NCI-H2227 (cell line): ENCODE measurements around the gene EIF4A3.
A peak's percentile ranks its signal among the peaks of the same experiment; 100 is the strongest.

ENCODE experiments used
- DNase-seq: peaks from one replicate; lab custom pipeline; 2025; ENCODE audit not compliant: unreplicated experiment; lab: John Stamatoyannopoulos, UW

EIF4A3 gene

GRCh38 chr17:80147035-80147822 lies at the start of gene EIF4A3:
TSS of gene EIF4A3 (minus strand) at chr17:80147128. CDS start at chr17:80146961, 167 bp downstream.
- DNase-seq, result peak; percentile 99

DNA sequence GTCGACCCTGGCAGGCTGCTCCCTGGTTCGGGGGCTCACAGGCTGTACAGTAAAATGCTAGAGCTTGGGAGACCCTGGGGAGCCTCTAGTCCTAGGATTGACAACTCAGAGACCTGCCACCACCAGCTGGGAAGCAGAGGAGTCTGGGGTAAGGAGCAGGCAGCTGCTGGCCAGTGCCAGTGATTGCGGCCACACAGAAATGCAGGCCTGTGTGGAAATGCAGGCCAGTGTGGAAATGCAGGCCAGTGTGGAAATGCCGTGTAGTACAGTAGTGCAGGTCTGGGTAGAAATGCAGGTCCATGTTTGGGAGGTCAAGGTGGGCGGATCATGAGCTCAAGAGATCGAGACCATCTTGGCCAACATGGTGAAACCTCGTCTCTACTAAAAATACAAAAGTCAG lies 49.7 kb upstream of the EIF4A3 start:
- DNase-seq, result no peak

- no peak for DNase-seq
These were observed 49.0 kb upstream of the EIF4A3 start for GRCh38 chr17:80195671-80196529.

DNA sequence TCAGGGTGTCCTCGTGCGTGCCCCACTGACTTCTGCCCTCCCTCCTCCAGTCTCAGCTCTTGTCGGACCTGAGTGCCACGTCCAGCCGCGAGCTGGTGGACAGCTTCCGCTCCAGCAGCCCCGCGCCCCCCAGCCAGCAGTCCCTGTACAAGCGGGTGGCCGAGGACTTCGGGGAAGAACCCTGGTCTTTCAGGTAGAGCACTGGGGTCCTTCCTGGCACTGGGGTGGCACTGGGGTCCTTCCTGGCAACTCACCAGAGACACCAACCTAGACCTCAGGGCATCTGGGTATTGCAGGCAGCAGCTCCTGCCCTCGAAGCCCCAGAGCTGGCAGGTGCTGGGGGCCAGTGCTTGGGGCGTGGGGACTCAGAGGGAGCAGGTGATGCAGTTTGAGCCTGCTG lies 48.2 kb upstream of the EIF4A3 start:
- DNase-seq, result no peak

- DNase-seq, result no peak
These were observed 45.1 kb upstream of the EIF4A3 start for GRCh38 chr17:80191865-80192661.

GRCh38 chr17:80191192-80191591 lies 44.3 kb upstream of the EIF4A3 start:
- no peak for DNase-seq

DNA sequence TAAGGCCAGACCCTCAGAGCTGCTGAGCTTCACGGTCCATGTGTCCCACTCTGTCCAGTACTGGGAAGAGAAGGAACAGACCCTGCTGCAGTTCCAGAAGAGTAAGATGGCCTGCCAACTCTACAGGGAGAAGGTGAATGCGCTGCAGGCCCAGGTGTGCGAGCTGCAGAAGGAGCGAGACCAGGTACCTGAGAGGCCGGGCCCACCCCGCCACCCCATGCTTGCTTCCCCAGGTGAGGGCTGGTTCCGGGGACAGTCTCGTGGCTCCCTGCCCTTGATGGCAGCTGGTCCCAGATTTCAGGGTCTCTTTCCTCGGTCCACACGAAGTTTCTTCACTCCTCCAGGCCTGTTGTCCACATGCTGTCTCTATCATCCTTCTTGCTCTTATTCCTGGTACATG lies 43.8 kb upstream of the EIF4A3 start:
- no peak for DNase-seq

GRCh38 chr17:80189611-80190010 lies 42.7 kb upstream of the EIF4A3 start:
- no peak for DNase-seq

- DNase-seq, result no peak
These were observed 40.6 kb upstream of the EIF4A3 start for GRCh38 chr17:80187515-80187941.

GRCh38 chr17:80187090-80187489 lies 40.2 kb upstream of the EIF4A3 start:
- no peak for DNase-seq

GRCh38 chr17:80185968-80186367 lies 39.0 kb upstream of the EIF4A3 start:
- DNase-seq, result no peak

- DNase-seq, result no peak
These were observed 37.4 kb upstream of the EIF4A3 start for GRCh38 chr17:80184423-80184714.

DNA sequence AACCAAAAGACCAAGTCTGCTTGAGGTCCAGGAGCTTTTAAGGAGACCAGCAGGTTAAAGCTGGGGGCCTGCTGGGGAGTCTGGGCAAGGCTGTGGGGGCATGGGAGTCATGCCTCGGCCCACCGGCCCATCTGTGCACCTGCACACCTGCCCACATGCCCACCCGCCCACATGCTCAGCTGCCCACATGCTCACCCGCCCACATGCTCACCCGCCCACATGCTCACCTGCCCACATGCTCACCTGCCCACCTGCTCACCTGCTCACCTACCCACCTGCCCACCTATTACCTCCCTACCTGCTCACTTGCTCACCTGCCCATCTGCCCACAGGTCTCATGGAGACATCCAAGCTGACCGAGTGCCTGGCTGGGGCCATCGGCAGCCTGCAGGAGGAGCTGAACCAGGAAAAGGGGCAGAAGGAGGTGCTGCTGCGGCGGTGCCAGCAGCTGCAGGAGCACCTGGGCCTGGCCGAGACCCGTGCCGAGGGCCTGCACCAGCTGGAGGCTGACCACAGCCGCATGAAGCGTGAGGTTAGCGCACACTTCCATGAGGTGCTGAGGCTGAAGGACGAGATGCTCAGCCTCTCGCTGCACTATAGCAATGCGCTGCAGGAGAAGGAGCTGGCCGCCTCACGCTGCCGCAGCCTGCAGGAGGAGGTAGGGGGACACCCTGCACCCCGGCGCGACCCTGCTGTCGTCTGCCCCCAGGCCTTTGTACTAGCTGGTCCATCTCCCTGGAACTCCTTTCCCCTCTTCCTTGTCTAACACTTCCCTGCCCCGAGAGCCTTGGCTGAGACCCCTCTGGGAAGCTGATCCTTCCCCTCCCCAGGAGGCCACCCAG lies 36.9 kb upstream of the EIF4A3 start:
- no peak for DNase-seq

GRCh38 chr17:80182845-80183223 lies 35.9 kb upstream of the EIF4A3 start:
- no peak for DNase-seq

GRCh38 chr17:80182118-80182844 lies 35.4 kb upstream of the EIF4A3 start:
- DNase-seq, result no peak

DNA sequence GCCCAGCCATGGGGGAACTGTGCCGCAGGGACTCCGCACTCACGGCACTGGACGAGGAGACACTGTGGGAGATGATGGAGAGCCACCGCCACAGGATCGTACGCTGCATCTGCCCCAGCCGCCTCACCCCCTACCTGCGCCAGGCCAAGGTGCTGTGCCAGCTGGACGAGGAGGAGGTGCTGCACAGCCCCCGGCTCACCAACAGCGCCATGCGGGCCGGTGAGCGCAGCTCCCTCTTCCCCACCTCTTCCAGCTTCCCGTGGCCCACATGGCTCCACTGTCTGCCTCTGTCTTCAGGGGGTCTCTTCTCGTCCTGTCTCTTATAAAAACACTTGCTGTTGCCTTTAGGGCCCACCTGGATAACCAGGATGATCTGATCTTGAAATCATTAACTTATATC lies 34.5 kb upstream of the EIF4A3 start:
- DNase-seq, result no peak

DNA sequence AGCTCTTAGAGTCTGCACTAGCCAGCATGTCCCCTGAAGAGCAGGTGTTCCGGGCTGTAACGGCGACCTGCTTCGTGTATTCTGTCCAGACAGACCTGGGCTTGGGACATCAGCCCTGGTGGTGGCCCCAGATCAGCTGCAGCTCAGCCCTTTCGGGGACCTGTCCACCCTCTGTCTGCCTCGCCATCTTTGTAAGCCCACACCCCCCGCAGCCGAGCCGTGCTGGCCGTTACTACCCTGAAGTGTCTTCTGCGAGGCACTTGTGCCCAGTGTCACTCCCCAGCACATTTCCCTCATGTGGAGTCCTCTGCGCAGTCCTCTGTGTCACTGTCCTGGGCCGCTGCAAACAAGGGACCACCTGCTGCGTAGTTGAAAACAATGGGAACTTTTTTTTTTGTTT lies 33.3 kb upstream of the EIF4A3 start:
- DNase-seq, result no peak

DNA sequence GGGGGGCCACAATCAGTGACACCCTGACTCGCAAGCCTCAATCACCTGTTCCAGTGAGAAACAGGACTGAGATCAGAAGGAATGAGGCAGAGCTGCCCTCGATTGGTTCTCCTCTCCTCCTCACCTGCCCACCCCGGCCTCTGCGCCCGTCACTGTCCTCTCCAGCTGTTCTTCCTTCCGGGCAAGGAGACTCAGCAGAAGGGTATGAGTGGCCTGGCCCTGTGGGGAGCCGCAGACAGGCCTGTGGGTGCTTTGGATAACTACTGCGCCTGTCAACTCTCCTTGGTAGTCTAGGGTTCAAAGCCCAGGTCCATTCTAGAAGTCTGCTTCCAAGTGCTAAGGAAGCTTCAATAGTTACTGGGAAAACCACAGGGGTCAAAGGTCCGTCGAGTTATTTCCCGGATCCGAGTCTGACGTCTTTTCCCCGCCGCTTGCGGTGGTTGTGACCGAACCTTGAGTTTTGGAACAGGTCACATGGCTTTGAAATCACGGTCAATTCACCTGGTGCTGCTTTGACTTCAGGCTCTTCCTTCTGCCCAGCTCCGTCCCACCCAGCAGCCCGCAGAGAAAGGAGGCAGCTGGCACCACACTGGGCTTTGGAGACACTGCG lies 31.2 kb upstream of the EIF4A3 start:
- no peak for DNase-seq

GRCh38 chr17:80176757-80177156 lies 29.8 kb upstream of the EIF4A3 start:
- DNase-seq, result no peak

DNA sequence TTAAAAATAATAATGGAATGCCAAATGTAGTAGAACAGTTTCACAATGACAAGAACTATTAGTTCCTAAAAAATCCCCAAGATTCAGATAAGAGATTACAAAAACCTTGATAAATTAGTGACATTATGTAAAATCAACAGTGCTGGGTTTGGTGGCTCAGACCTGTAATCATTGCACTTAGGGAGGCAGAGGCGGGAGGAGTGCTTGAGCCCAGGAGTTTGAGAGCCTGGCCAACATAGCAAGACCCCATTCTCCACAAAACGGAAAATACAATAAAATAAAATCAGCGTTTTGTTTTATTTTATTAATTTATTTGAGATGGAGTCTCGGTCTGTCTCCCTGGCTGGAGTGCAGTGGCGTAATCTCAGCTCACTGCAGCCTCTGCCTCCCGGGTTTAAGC lies 27.0 kb upstream of the EIF4A3 start:
- DNase-seq, result no peak
